OCI-LY3 (cell line): ENCODE results near the gene FETUB.

Experiments used
- H2AFZ ChIP-seq: fragments of 200-600, 300-600 bp; shearing (Covaris generic); 2 replicates; pipeline ENCODE4 v1.6.0; 2014; ENCODE audit warnings: antibody characterized with exemption, low read depth, low read length
- H3K27ac ChIP-seq: fragments of 200-600, 300-600 bp; sonication (generic); 2 replicates; pipeline ENCODE4 v1.5.1; 2014; ENCODE audit warnings: mild to moderate bottlenecking, low read length, moderate library complexity, mixed read lengths
- H3K27me3 ChIP-seq: fragments of 200-600, 300-600 bp; sonication (generic); 2 replicates; pipeline ENCODE4 v1.6.1; 2014; ENCODE audit warnings: low read depth, low read length, mixed read lengths
- H3K36me3 ChIP-seq: fragments of 200-600, 300-600 bp; sonication (generic); replicated peaks from 2 replicates; pipeline ENCODE3; 2014; ENCODE audit warnings: low read depth, low read length, mixed read lengths
- H3K4me1 ChIP-seq: fragments of 300-600, 200-600 bp; sonication (generic); 2 replicates; pipeline ENCODE4 v1.6.1; 2014; ENCODE audit warnings: low read length, mixed read lengths
- H3K4me2 ChIP-seq: fragments of 200-600, 300-600 bp; sonication (generic); 2 replicates; pipeline ENCODE4 v1.6.1; 2014; ENCODE audit warnings: low read length, mixed read lengths
- H3K4me3 ChIP-seq: fragments of 300-600, 200-600 bp; sonication (generic); 2 replicates; pipeline ENCODE4 v1.5.1; 2014; ENCODE audit warnings: antibody characterized with exemption, mild to moderate bottlenecking, low read length, moderate library complexity
- H3K79me2 ChIP-seq: fragments of 300-600, 200-600 bp; shearing (Covaris generic); 2 replicates; pipeline ENCODE4 v1.6.1; 2014; ENCODE audit warnings: mild to moderate bottlenecking, low read length, mixed read lengths
- H3K9ac ChIP-seq: fragments of 300-600, 200-600 bp; shearing (Covaris generic); 2 replicates; pipeline ENCODE4 v1.6.0; 2014; ENCODE audit warnings: mild to moderate bottlenecking, low read length, moderate library complexity
- H3K9me3 ChIP-seq: fragments of 200-600, 300-600 bp; shearing (Covaris generic); 2 replicates; pipeline ENCODE4 v1.6.1; 2014; ENCODE audit warnings: low read length, mixed read lengths; ENCODE audit not compliant: insufficient read depth
- H4K20me1 ChIP-seq: fragments of 200-600, 300-600 bp; sonication (generic); 2 replicates; pipeline ENCODE4 v1.6.1; 2016; ENCODE audit warnings: low read length, mixed read lengths; ENCODE audit not compliant: insufficient read depth
- CTCF ChIP-seq: fragments of 200-600, 300-600 bp; sonication (generic); IDR thresholded peaks from 2 replicates; pipeline ENCODE4 v1.5.1; 2014; ENCODE audit warnings: antibody characterized with exemption, low read length, low read depth
- EZH2phosphoT487 ChIP-seq: fragments of 200-600 bp; shearing (Covaris generic); IDR thresholded peaks from 2 replicates; pipeline ENCODE4 v1.6.1; 2018; ENCODE audit warnings: antibody characterized with exemption, mixed run types, low read depth

FETUB gene

GRCh38 chr3:186605078-186605477 lies 35.1 kb upstream of the FETUB start:
- no peak overlapping the region for H3K9ac ChIP-seq
- no peak for TF ChIP-seq EZH2phosphoT487
- no peak for TF ChIP-seq CTCF
- H3K4me3 ChIP-seq: no peak overlapping the region
- no peaks in the 10 kb centered on the region for H3K4me1 ChIP-seq
- H3K36me3 ChIP-seq: no peaks in the 10 kb centered on the region
- no peak overlapping the region for H3K27ac ChIP-seq
- H3K4me2 ChIP-seq: no peak overlapping the region
- H3K27me3 ChIP-seq: no peaks in the 10 kb centered on the region
- H3K79me2 ChIP-seq: no peaks in the 10 kb centered on the region
- H3K9me3 ChIP-seq: no peaks in the 10 kb centered on the region
- H4K20me1 ChIP-seq: no peaks in the 10 kb centered on the region
- H2AFZ ChIP-seq: no peak overlapping the region

- Histone ChIP-seq H4K20me1 (no peaks in the 10 kb centered on the region), H3K4me1 (no peaks in the 10 kb centered on the region), H3K36me3 (no peaks in the 10 kb centered on the region), H3K9ac (no peak overlapping the region), H2AFZ (no peak overlapping the region), H3K9me3 (no peaks in the 10 kb centered on the region), H3K27me3 (no peaks in the 10 kb centered on the region), H3K4me3 (no peak overlapping the region), H3K27ac (no peak overlapping the region), H3K79me2 (no peaks in the 10 kb centered on the region), H3K4me2 (no peak overlapping the region)
- TF ChIP-seq EZH2phosphoT487 (no peak), CTCF (no peak)
These were observed 34.3 kb upstream of the FETUB start for GRCh38 chr3:186605561-186606545.

GRCh38 chr3:186608624-186609215 lies 31.5 kb upstream of the FETUB start:
- Histone ChIP-seq H4K20me1 (no peaks in the 10 kb centered on the region), H3K36me3 (no peaks in the 10 kb centered on the region), H2AFZ (no peak overlapping the region), H3K4me3 (no peak overlapping the region), H3K4me1 (no peaks in the 10 kb centered on the region), H3K79me2 (no peaks in the 10 kb centered on the region), H3K4me2 (no peak overlapping the region), H3K9me3 (no peaks in the 10 kb centered on the region), H3K27ac (no peak overlapping the region), H3K27me3 (peaks cover 13% of the 10 kb centered on the region), H3K9ac (no peak overlapping the region)
- TF ChIP-seq EZH2phosphoT487: no peak
- no peak for TF ChIP-seq CTCF

- TF ChIP-seq CTCF: peak; percentile 40
- no peak for TF ChIP-seq EZH2phosphoT487
- no peaks in the 10 kb centered on the region for H3K79me2 ChIP-seq
- H3K4me3 ChIP-seq: no peak overlapping the region
- no peaks in the 10 kb centered on the region for H3K36me3 ChIP-seq
- no peak overlapping the region for H3K4me2 ChIP-seq
- no peak overlapping the region for H3K9ac ChIP-seq
- H2AFZ ChIP-seq: peak overlapping the region; percentile 58
- no peak overlapping the region for H3K27ac ChIP-seq
- H3K27me3 ChIP-seq: peaks cover 19% of the 10 kb centered on the region
- peaks cover 4% of the 10 kb centered on the region; the same call in 1 of the 2 replicates for H3K4me1 ChIP-seq
- no peaks in the 10 kb centered on the region for H4K20me1 ChIP-seq
- H3K9me3 ChIP-seq: no peaks in the 10 kb centered on the region
These were observed 30.8 kb upstream of the FETUB start for GRCh38 chr3:186609247-186609868.
